Astrocyte (in vitro differentiated cells and primary cell): ENCODE results near the gene AUTS2. TPM values are rescaled to one million over a fixed set of nuclear protein-coding genes. Genes with fewer than 3 reads are reported as not detected.

ENCODE experiments used
- DNase-seq: peaks from one replicate; pipeline ENCODE4 v3.0.0-alpha.2; 2010; ENCODE audit warnings: low read depth
- FAIRE-seq: peaks from 2 replicates; lab custom pipeline; 2011; peaks lifted over from hg19 to GRCh38; lab: Jason Lieb, UNC
- H2AFZ ChIP-seq: 2 replicates; pipeline ENCODE4 v1.6.0; 2012; ENCODE audit warnings: low read depth, low read length, inconsistent platforms
- H3K27ac ChIP-seq: 2 replicates; pipeline ENCODE4 v1.5.1; 2011; ENCODE audit warnings: low read depth, low read length, inconsistent platforms
- H3K27me3 ChIP-seq: 2 replicates; pipeline ENCODE4 v1.6.0; 2011; ENCODE audit warnings: low read length, inconsistent platforms; ENCODE audit not compliant: insufficient read depth
- H3K36me3 ChIP-seq: 2 replicates; pipeline ENCODE4 v1.5.1; 2011; ENCODE audit warnings: low read length, inconsistent platforms; ENCODE audit not compliant: insufficient read depth
- H3K4me1 ChIP-seq: 2 replicates; pipeline ENCODE4 v1.5.1; 2011; ENCODE audit warnings: low read length, inconsistent platforms; ENCODE audit not compliant: insufficient read depth
- H3K4me2 ChIP-seq: 2 replicates; pipeline ENCODE4 v1.6.0; 2012; ENCODE audit warnings: low read length, inconsistent platforms
- H3K4me3 ChIP-seq: 2 replicates; pipeline ENCODE4 v1.5.1; 2011; ENCODE audit warnings: low read depth, mild to moderate bottlenecking, low read length, inconsistent platforms; ENCODE audit not compliant: insufficient read depth
- H3K79me2 ChIP-seq: 2 replicates; pipeline ENCODE4 v1.6.0; 2012; ENCODE audit warnings: mild to moderate bottlenecking, low read length, inconsistent platforms; ENCODE audit not compliant: insufficient read depth
- H3K9ac ChIP-seq: 2 replicates; pipeline ENCODE4 v1.6.0; 2012; ENCODE audit warnings: mild to moderate bottlenecking, low read length, inconsistent platforms
- H3K9me3 ChIP-seq: 2 replicates; pipeline ENCODE4 v1.5.1; 2012; ENCODE audit warnings: low read depth, mild to moderate bottlenecking, low read length, inconsistent platforms; ENCODE audit not compliant: insufficient read depth
- H4K20me1 ChIP-seq: 2 replicates; pipeline ENCODE4 v1.6.0; 2012; ENCODE audit warnings: low read length, inconsistent platforms; ENCODE audit not compliant: insufficient read depth
- H3K27ac Mint-ChIP-seq: one replicate; pipeline ENCODE4 v1.8.0; 2021; ENCODE audit warnings: mild to moderate bottlenecking, mixed read lengths; ENCODE audit not compliant: unreplicated experiment
- H3K27me3 Mint-ChIP-seq: one replicate; pipeline ENCODE4 v1.8.0; 2021; ENCODE audit warnings: low read depth, mixed read lengths; ENCODE audit not compliant: unreplicated experiment
- H3K36me3 Mint-ChIP-seq: one replicate; pipeline ENCODE4 v1.8.0; 2021; ENCODE audit warnings: low read depth, mixed read lengths; ENCODE audit not compliant: unreplicated experiment
- H3K4me1 Mint-ChIP-seq: one replicate; pipeline ENCODE4 v1.8.0; 2021; ENCODE audit warnings: low read depth, mixed read lengths; ENCODE audit not compliant: unreplicated experiment
- H3K4me3 Mint-ChIP-seq: one replicate; pipeline ENCODE4 v1.8.0; 2021; ENCODE audit warnings: mild to moderate bottlenecking, moderate library complexity, mixed read lengths; ENCODE audit not compliant: unreplicated experiment
- H3K9me3 Mint-ChIP-seq: one replicate; pipeline ENCODE4 v1.8.0; 2021; ENCODE audit warnings: mild to moderate bottlenecking, mixed read lengths; ENCODE audit not compliant: unreplicated experiment
- CTCF ChIP-seq: IDR thresholded peaks from 2 replicates; pipeline ENCODE4 v1.5.1; 2011; ENCODE audit warnings: low read depth, mild to moderate bottlenecking, inconsistent platforms, low read length, moderate library complexity; ENCODE audit not compliant: insufficient read depth
- EZH2 ChIP-seq: IDR thresholded peaks from 2 replicates; pipeline ENCODE4 v1.6.1; 2012; ENCODE audit warnings: mild to moderate bottlenecking, low read length, inconsistent platforms; ENCODE audit not compliant: insufficient read depth
- total RNA-seq: library from RNA; stranded (reverse); gene quantifications from 2 replicates; pipeline ENCODE4 v1.2.1, GENCODE V29; 2021

AUTS2 gene
- total RNA-seq, 1 donor from 2014 or later = 73.2 TPM

- TF ChIP-seq CTCF (no peak), EZH2 (no peak)
- H3K27ac Mint-ChIP-seq = no peak overlapping the region
- FAIRE-seq (no peak), DNase-seq (no peak)
- Histone ChIP-seq H3K9ac (no peak overlapping the region), H4K20me1 (no peaks in the 10 kb centered on the region), H3K9me3 (no peaks in the 10 kb centered on the region), H3K4me1 (peaks cover 3% of the 10 kb centered on the region), H3K27me3 (no peaks in the 10 kb centered on the region), H3K4me2 (no peak overlapping the region), H3K27ac (no peak overlapping the region), H2AFZ (no peak overlapping the region), H3K79me2 (no peaks in the 10 kb centered on the region), H3K36me3 (no peaks in the 10 kb centered on the region), H3K4me3 (no peak overlapping the region)
- no peak overlapping the region for H3K4me3 Mint-ChIP-seq
- H3K36me3 Mint-ChIP-seq = peaks cover 6% of the 10 kb centered on the region
- H3K27me3 Mint-ChIP-seq = no peaks in the 10 kb centered on the region
- no peaks in the 10 kb centered on the region for H3K9me3 Mint-ChIP-seq
- peaks cover 20% of the 10 kb centered on the region for H3K4me1 Mint-ChIP-seq
These were observed 925.1 kb downstream of the AUTS2 start for GRCh38 chr7:70523249-70523988.

- no peaks in the 10 kb centered on the region for H3K9me3 ChIP-seq
- no peak for FAIRE-seq
- no peak overlapping the region for H3K4me2 ChIP-seq
- Mint-ChIP-seq H3K36me3 (peaks cover 6% of the 10 kb centered on the region), H3K27ac (no peak overlapping the region), H3K4me3 (no peak overlapping the region), H3K9me3 (no peaks in the 10 kb centered on the region), H3K4me1 (peaks cover 20% of the 10 kb centered on the region), H3K27me3 (no peaks in the 10 kb centered on the region)
- H3K4me1 ChIP-seq = peaks cover 3% of the 10 kb centered on the region
- H3K79me2 ChIP-seq = no peaks in the 10 kb centered on the region
- H3K4me3 ChIP-seq = no peak overlapping the region
- H3K9ac ChIP-seq = no peak overlapping the region
- TF ChIP-seq EZH2 = no peak
- no peak for TF ChIP-seq CTCF
- no peak overlapping the region for H3K27ac ChIP-seq
- DNase-seq = no peak
- no peaks in the 10 kb centered on the region for H4K20me1 ChIP-seq
- H2AFZ ChIP-seq = no peak overlapping the region
- no peaks in the 10 kb centered on the region for H3K27me3 ChIP-seq
- no peaks in the 10 kb centered on the region for H3K36me3 ChIP-seq
These were observed 925.7 kb downstream of the AUTS2 start for GRCh38 chr7:70523989-70524351.

GRCh38 chr7:70525991-70526390, 927.7 kb downstream of the AUTS2 start:
- Mint-ChIP-seq H3K4me1 (peaks cover 14% of the 10 kb centered on the region), H3K36me3 (peaks cover 6% of the 10 kb centered on the region), H3K4me3 (no peak overlapping the region), H3K27me3 (no peaks in the 10 kb centered on the region), H3K27ac (no peak overlapping the region), H3K9me3 (no peaks in the 10 kb centered on the region)
- no peak for FAIRE-seq
- no peak overlapping the region for H2AFZ ChIP-seq
- no peaks in the 10 kb centered on the region for H3K4me1 ChIP-seq
- H3K27me3 ChIP-seq = no peaks in the 10 kb centered on the region
- no peak overlapping the region for H3K9ac ChIP-seq
- no peak overlapping the region for H3K27ac ChIP-seq
- no peak for TF ChIP-seq CTCF
- TF ChIP-seq EZH2 = no peak
- no peaks in the 10 kb centered on the region for H3K79me2 ChIP-seq
- no peak overlapping the region for H3K4me3 ChIP-seq
- no peaks in the 10 kb centered on the region for H3K9me3 ChIP-seq
- no peaks in the 10 kb centered on the region for H4K20me1 ChIP-seq
- no peak for DNase-seq
- H3K36me3 ChIP-seq = no peaks in the 10 kb centered on the region
- no peak overlapping the region for H3K4me2 ChIP-seq
